Effector memory CD8-positive, alpha-beta T cell (primary cell): ENCODE measurements around the gene SPOCK2.

ENCODE experiments used
- ATAC-seq: fragments of 150-1000 bp; cut with Tn5 transposase; replicated peaks from 2 replicates; pipeline ENCODE4 v1.10.0; 2021; ENCODE audit warnings: mild to moderate bottlenecking, moderate library complexity
- DNase-seq, 3 experiments: peaks; one replicate each; pipeline ENCODE4 v3.0.0; 2021
- H3K27ac Mint-ChIP-seq, 2 donors: one replicate each; pipeline ENCODE4 v1.8.0; 2022; ENCODE audit warnings: mild to moderate bottlenecking in 2 of 2, mixed read lengths in 2 of 2, moderate library complexity in 2 of 2
- H3K27me3 Mint-ChIP-seq, 2 donors: one replicate each; pipeline ENCODE4 v1.8.0; 2022; ENCODE audit warnings: mixed read lengths in 2 of 2
- H3K36me3 Mint-ChIP-seq: one replicate; pipeline ENCODE4 v1.8.0; 2022; ENCODE audit warnings: mild to moderate bottlenecking, moderate library complexity, mixed read lengths; ENCODE audit not compliant: insufficient read depth
- H3K4me1 Mint-ChIP-seq, 2 donors: one replicate each; pipeline ENCODE4 v1.8.0; 2022; ENCODE audit warnings: low read depth in 2 of 2, mixed read lengths in 2 of 2
- H3K4me3 Mint-ChIP-seq, 2 donors: one replicate each; pipeline ENCODE4 v1.8.0; 2022; ENCODE audit warnings: mild to moderate bottlenecking in 2 of 2, mixed read lengths in 2 of 2, moderate library complexity in 2 of 2
- H3K9me3 Mint-ChIP-seq, 2 donors: one replicate each; pipeline ENCODE4 v1.8.0; 2022; ENCODE audit warnings: mixed read lengths in 2 of 2

The SPOCK2 gene

DNA sequence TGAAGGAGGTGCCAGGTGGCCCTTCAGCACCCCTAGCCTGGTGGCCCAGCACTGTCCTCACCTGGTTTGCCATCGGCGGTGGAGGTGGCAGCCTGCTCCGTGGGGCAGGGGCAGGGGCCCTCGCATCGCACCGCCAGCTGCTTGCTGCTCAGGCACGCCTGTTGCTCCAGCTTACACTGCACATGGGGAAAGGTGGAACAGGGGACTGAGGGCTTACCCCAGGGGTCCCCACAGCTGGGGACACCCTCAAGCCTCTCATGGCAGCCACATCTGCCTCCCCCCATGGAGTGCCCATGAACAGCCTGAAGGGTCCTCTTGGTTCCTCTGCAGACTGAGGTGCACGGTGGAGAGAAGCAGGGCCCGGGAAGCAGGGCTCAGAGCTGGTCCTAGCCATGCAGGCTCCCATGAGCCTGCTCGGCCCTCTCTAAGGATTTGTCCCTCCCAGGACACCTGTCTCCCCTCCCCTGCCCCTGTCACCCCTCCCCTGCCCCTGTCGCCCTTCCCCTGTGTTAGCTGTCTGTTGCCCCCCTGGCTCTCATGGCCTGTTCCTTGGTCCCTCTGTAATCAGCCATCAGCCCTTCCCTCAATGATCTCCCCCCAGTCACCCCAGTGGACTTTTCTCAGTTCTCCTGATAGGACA, 20.1 kb downstream of the SPOCK2 start:
- peak overlapping the region; percentile 68 to 99 for H3K27ac Mint-ChIP-seq
- peaks cover 15 to 42% of the 10 kb centered on the region in 2 donors for H3K4me1 Mint-ChIP-seq
- H3K4me3 Mint-ChIP-seq = peak overlapping the region in 1 of 2 donors; percentile 67
- no peaks in the 10 kb centered on the region for H3K27me3 Mint-ChIP-seq
- DNase-seq = no peak
- H3K36me3 Mint-ChIP-seq = peaks cover 99% of the 10 kb centered on the region
- ATAC-seq = peak; percentile 5
- H3K9me3 Mint-ChIP-seq = no peaks in the 10 kb centered on the region

DNA sequence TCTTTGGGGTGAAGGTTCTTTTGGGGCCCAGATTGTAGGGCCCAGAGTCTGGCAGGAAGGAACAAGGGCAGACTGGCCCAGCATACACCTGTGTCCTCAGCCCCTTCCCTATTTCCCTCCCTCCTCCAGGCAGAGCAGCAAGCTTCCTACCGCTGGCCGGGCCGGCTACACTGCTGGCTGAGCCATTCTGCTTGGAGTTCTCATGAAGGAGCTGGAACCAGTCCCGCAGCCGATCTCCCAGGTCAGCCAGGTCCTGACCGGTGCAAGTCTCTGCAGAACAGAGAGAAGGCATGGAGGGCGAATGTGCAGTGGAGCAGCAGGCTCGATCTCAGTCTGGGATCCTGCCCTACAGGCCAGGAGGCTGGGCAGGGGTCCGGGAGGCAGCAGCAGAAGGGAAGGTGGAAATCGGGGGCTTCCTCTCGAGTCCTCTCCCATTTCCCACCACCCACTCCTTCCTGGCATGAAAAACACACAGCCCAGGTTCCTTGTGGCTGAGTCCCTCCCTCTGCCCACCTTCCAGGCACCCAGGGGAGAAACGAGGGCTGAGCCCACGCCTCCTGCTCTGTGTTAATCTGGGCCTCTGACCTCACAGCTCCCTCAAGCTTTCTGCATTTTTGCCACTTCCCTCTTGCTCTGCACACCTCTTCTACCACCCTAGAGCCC, 20.8 kb downstream of the SPOCK2 start:
- Mint-ChIP-seq H3K4me3 (peak overlapping the region in 1 of 2 donors; percentile 67), H3K36me3 (peaks cover 99% of the 10 kb centered on the region), H3K4me1 (peaks cover 18 to 41% of the 10 kb centered on the region in 2 donors), H3K9me3 (no peaks in the 10 kb centered on the region), H3K27me3 (no peaks in the 10 kb centered on the region), H3K27ac (peak overlapping the region; percentile 68 to 99)
- peak; percentile 5 for ATAC-seq
- no peak for DNase-seq

DNA sequence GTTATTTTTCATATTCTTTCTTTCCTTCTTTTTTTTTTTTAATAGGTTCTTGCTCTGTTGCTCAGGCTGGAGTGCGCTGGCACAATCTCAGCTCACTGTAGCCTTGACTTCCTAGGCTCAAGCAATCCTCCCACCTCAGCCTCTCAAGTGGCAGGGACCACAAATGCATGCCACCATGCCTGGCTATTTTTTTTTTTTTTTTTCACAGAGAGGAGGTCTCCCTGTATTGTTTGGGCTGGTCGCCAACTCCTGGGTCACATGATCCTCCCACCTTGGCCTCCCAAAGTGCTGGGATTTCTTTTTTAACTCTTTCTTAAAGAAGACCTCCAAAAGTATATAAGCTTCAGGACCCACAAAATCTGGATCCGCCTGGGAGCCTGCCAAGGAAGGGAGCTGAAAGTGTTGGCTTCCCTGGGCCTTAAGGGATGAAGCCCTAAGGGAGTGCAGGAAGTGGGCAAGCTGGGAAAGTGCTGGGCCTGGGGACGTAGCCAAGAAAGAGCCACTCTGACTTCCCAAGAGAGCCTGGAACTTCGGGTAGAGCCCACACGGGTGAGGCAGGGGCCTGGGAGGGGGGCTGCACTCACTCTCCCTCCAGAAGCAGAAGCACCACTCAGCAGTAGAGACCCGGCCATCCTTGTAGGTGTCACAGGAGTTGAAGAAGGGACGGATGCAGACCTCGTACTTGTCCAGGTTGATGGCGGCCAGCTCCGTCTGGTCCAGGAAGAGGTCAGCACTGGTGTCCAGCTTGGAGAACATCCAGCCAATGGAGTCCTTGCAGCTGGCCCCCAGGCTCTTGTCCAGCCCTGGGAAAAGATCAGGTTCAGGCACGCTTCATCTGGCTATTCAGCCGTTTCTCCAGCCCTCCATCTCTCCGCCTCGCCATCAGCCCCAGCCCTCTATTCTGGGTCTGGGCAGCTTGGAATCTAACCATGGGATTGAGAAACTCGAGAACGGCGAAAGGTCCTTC, 21.8 kb downstream of the SPOCK2 start:
- peaks cover 25 to 35% of the 10 kb centered on the region in 2 donors for H3K4me1 Mint-ChIP-seq

DNA sequence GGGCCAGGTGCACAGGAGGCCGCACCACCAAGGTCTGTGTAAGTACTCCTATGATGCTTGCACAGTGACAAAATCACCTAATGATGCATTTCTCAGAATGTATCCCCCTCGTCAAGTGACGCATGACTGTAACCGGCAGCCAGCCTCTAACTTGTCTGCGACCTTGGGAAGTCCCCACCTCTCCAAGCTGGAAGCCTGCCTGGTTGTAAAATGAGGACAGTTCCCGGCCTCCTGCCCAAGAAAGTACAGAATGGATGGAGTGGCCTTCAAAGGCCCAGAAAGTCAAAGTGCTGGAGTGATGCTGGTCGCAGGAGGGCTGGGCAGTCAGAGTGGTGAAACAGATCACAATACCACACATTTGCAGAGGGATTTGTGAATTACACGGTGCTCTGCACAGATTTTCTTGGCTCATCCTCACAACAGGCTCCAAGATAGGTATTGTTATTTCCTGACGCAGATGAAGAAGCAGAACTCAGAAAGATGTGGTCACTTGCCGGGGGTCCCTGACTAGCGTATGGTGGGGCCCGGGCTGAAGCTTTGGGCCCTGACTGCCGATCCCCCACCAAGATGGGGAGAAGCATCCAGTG, 22.8 kb downstream of the SPOCK2 start:
- H3K27ac Mint-ChIP-seq = peak overlapping the region in 1 of 2 donors; percentile 99

More for the DNA sequence above, 21.8 kb downstream of the SPOCK2 start:
- Mint-ChIP-seq H3K9me3 (no peaks in the 10 kb centered on the region), H3K36me3 (peaks cover 99% of the 10 kb centered on the region), H3K27me3 (no peaks in the 10 kb centered on the region), H3K4me3 (peak overlapping the region in 1 of 2 donors; percentile 47), H3K27ac (peak overlapping the region; percentile 68 to 99)
- DNase-seq = no peak
- no peak for ATAC-seq

DNA sequence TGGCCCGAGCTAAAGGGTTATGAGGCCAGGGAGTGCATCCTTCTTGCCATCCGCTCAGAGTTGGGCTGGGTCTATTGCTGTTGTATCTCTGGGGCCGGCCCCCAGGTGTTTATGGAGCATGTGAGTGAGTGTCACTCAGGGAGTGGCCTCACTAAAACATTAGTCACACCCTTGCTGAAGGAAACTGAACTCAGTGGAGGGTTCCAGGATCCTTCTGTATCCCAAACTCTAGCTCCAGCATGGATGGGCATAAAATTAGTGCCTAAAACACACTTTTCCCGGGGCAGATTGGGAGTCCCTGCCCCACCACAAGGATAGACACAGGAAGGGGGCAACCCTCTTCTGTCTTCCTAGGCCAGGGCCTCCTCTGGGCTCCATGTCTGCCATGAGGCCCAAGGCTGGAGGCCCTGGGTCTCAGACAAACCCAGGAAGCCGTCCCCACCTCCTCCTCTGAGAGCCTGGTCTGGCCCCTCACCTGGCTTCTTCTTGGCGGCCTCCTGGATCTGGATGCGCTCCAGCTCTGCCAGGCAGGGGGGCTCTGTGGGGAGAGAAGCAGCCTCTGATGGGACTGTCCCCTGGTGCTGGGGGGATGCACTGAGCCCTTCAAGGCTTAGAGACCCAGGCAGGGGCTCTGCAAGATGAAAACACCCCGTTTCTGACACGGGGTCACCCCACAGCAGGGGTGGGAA, 24.5 kb downstream of the SPOCK2 start:
- peak overlapping the region; percentile 58 to 98 for H3K27ac Mint-ChIP-seq
- no peak for DNase-seq
- no peaks in the 10 kb centered on the region for H3K9me3 Mint-ChIP-seq
- ATAC-seq = no peak
- H3K27me3 Mint-ChIP-seq = no peaks in the 10 kb centered on the region
- peak overlapping the region in 1 of 2 donors; percentile 67 for H3K4me3 Mint-ChIP-seq
- H3K36me3 Mint-ChIP-seq = peaks cover 99% of the 10 kb centered on the region
- peaks cover 33% of the 10 kb centered on the region in 2 donors for H3K4me1 Mint-ChIP-seq

More for the DNA sequence above, 22.8 kb downstream of the SPOCK2 start:
- Mint-ChIP-seq H3K36me3 (peaks cover 99% of the 10 kb centered on the region), H3K27me3 (no peaks in the 10 kb centered on the region), H3K9me3 (no peaks in the 10 kb centered on the region), H3K4me1 (peaks cover 27 to 37% of the 10 kb centered on the region in 2 donors), H3K4me3 (no peak overlapping the region)
- DNase-seq = no peak
- ATAC-seq = no peak

DNA sequence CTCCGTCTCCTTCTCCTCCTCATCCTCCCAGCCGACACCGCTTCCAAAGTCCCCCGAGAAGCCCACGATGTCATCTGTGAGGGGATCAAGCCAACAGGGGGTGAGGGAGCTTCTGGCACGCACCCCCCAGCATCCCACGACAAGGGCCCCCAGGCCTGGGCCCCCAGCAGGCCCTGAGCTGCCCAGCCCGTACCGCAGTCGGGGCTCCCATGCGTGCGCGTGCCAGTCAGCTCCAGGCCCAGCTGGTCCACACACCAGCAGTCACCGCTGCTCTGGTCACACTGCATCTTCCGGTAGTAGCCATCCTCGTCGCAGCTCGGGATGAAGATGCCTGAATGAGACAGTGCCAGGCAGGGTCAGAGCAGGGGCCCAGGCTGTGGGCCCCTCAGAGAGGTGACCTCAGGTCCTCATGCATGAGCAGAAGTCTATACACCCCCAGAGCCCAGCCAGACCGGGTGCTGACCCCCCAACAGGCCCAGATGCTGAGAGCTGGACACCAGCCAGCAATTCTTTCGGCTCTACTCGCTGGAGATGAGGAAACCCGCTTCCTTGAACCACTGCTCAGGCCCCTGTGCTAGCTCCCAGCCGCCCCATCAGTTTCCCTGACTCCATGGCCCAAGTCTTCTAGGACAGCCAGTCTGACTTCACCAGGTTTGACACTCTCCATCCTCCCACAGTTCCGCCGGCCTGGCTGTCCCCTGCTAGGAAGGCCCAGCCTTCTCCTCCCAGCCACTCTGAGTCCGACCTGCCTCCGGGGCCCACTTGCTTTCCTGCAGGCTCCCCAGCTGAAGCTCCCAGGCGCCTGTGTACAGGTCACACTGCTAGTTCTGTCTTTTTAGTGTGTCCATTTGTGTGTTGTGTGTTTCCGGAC, 25.3 kb downstream of the SPOCK2 start:
- no peak for ATAC-seq
- Mint-ChIP-seq H3K4me3 (peak overlapping the region in 1 of 2 donors; percentile 67), H3K36me3 (peaks cover 99% of the 10 kb centered on the region), H3K27me3 (no peaks in the 10 kb centered on the region), H3K27ac (peak overlapping the region; percentile 58 to 98), H3K9me3 (no peaks in the 10 kb centered on the region), H3K4me1 (peaks cover 30 to 37% of the 10 kb centered on the region in 2 donors)
- no peak for DNase-seq

DNA sequence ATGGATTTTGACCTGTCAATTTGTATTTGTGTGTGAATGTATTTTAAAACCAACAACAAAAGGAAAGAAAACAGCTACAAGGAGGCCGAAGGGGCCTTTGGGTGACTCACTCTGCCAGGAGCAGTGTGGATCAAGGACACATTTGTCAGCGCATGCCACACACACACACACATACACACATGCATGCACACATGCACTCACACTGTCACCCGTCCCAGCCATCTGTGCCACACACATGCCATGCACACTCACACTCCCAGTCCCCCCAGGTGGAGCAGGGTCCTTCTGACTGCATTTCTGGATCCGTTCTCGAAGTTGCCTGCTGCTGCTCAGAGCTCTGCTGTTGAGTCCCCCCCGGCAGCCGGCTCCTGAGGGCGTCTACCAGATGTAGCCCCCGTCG, 26.0 kb downstream of the SPOCK2 start:
- H3K36me3 Mint-ChIP-seq = peaks cover 99% of the 10 kb centered on the region
- peak overlapping the region; percentile 58 to 98 for H3K27ac Mint-ChIP-seq
- H3K4me3 Mint-ChIP-seq = peak overlapping the region; percentile 18 to 67
- H3K4me1 Mint-ChIP-seq = peaks cover 33 to 41% of the 10 kb centered on the region in 2 donors
- no peak for ATAC-seq
- no peaks in the 10 kb centered on the region for H3K27me3 Mint-ChIP-seq
- H3K9me3 Mint-ChIP-seq = no peaks in the 10 kb centered on the region
- DNase-seq = no peak

DNA sequence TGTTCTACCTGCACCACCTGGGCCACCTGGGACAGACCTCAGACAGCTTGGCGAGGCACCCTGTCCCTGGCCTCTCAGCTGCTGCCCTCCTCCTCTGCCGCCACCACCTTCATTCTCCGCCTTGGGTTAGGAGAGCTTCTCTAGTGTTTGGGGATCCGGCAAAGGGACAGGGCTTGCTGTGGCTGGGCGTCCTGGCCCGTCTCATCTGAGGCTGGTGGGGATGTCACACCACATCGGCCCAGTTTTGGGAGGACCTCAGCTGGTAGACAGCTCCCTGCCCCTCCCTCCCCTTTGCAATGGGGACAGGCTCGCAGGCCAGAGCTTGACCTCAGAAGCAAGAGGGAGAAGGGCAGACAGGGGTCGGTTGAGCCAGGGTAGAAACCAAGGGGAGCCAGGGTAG, 26.4 kb downstream of the SPOCK2 start:
- ATAC-seq (no peak), DNase-seq (peak in 1 of 3 experiments; percentile 32)
- Mint-ChIP-seq H3K27me3 (no peaks in the 10 kb centered on the region), H3K4me1 (peaks cover 35 to 44% of the 10 kb centered on the region in 2 donors), H3K36me3 (peaks cover 99% of the 10 kb centered on the region), H3K9me3 (no peaks in the 10 kb centered on the region), H3K4me3 (peak overlapping the region; percentile 18 to 67), H3K27ac (peak overlapping the region; percentile 58 to 98)

DNA sequence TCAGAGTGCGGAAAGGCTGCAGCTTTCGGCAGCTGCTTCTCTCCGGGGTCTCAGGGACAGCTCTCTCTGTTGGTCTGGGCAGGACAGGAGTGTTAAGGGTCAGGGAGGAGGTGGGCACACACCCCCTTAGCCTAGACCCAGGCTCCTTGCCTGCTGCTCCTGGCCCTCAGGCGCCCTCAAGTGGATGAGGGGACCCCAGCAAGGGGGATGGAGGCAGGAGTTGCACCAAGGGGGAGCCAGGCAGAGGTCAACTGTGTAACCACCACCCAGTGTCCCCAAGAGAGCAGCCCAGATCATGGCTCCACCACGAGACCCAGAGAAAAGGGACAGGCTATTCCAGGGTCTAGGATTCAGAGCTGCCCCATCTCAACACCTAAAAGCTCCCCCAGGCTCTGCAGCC, 26.9 kb downstream of the SPOCK2 start:
- DNase-seq (no peak), ATAC-seq (peak; percentile 4)
- Mint-ChIP-seq H3K9me3 (no peaks in the 10 kb centered on the region), H3K4me1 (peaks cover 35 to 44% of the 10 kb centered on the region in 2 donors), H3K4me3 (peak overlapping the region; percentile 38 to 67), H3K36me3 (peaks cover 99% of the 10 kb centered on the region), H3K27me3 (no peaks in the 10 kb centered on the region), H3K27ac (peak overlapping the region; percentile 81 to 98)

DNA sequence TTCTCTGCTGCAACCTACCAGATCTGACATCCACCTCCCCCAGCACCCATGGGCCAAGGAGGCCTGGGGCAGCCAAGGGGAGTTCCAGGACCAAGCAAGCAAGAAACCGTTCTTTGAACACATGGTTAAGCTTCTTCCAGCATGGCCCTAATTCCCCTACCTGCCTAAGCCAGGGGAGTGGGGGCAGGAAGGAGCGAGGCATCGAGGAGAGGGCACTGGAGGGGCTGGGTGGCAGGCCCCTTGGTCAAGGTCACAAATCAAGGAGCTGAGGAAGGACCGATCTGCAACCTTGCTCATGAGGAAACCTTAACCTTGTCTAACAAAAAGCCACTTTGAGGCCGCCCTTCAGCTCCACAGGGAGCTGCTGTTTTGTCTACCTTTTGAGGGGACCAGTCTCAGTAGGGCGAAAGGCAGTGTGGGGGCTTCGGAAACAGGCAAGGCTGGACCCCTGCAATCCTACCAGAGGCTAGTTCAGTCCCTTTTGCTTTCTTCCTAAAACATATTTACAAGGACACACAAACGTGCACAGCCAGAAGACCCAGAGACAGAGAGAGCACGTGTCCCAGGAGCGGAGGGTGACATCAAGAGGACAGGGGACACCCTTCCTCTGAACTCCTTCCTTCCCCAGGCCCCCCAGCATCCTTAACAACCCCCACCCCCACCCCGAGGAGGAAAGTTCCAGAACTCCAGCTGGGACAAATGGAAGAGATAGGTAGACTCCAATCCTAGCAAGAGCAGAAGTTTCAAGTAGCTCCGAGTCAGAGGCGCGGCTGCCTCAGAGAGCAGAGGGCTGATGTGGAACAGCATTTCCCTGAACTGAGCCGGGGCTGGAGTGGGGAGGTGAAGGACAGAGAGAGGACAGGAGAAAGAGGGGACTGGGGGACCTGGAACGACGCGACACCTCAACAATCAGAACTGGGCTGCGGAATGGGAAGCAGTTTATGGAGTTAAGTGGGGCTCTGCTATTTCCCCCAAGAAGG, 28.2 kb downstream of the SPOCK2 start:
- Mint-ChIP-seq H3K27me3 (no peaks in the 10 kb centered on the region), H3K4me3 (peak overlapping the region; percentile 54 to 67), H3K9me3 (no peaks in the 10 kb centered on the region), H3K36me3 (peaks cover 90% of the 10 kb centered on the region), H3K4me1 (peaks cover 35 to 44% of the 10 kb centered on the region in 2 donors), H3K27ac (peak overlapping the region; percentile 81 to 98)
- DNase-seq = peak in 2 of 3 experiments; percentile 25 to 30
- ATAC-seq = peak; percentile 15
